ENCODE measurements around the gene TNS3.

TNS3 gene

GRCh38 chr7:47351233-47352154 is 230.4 kb downstream of the TNS3 start:
- no peak for TF ChIP-seq CTCF (IDR thresholded peaks at IDR 0.05; ENCODE audit: borderline replicate concordance, insufficient read depth, low read depth, low read length)
- no peak overlapping the region for H3K4me3 ChIP-seq (ENCODE audit: low read depth, low read length)

GRCh38 chr7:47350425-47350824 is 231.5 kb downstream of the TNS3 start:
- no peak for TF ChIP-seq CTCF (IDR thresholded peaks at IDR 0.05; ENCODE audit: borderline replicate concordance, insufficient read depth, low read depth, low read length)
- no peak overlapping the region for H3K4me3 ChIP-seq (ENCODE audit: low read depth, low read length)

- no peak overlapping the region for H3K4me3 ChIP-seq (ENCODE audit: low read depth, low read length)
- TF ChIP-seq CTCF (IDR thresholded peaks at IDR 0.05; ENCODE audit: borderline replicate concordance, insufficient read depth, low read depth, low read length), result no peak
Measured at GRCh38 chr7:47349401-47349800, 232.5 kb downstream of the TNS3 start.

GRCh38 chr7:47347816-47348385 is 234.0 kb downstream of the TNS3 start:
- no peak for TF ChIP-seq CTCF (IDR thresholded peaks at IDR 0.05; ENCODE audit: borderline replicate concordance, insufficient read depth, low read depth, low read length)

GRCh38 chr7:47347346-47347745 is 234.6 kb downstream of the TNS3 start:
- no peak for TF ChIP-seq CTCF (IDR thresholded peaks at IDR 0.05; ENCODE audit: borderline replicate concordance, insufficient read depth, low read depth, low read length)
- H3K4me3 ChIP-seq (ENCODE audit: low read depth, low read length), result no peak overlapping the region

More at GRCh38 chr7:47347816-47348385, 234.0 kb downstream of the TNS3 start:
- H3K4me3 ChIP-seq (ENCODE audit: low read depth, low read length), result no peak overlapping the region

GRCh38 chr7:47346377-47346914 is 235.5 kb downstream of the TNS3 start:
- no peak overlapping the region for H3K4me3 ChIP-seq (ENCODE audit: low read depth, low read length)

More at GRCh38 chr7:47346377-47346914, 235.5 kb downstream of the TNS3 start:
- TF ChIP-seq CTCF (IDR thresholded peaks at IDR 0.05; ENCODE audit: borderline replicate concordance, insufficient read depth, low read depth, low read length), result no peak

Measured in GM12875 (cell line).